ENCODE results near the gene TENT4A.

Gene TENT4A

GRCh38 chr5:6728011-6728794 lies 15.0 kb downstream of the TENT4A start:
- Histone ChIP-seq H3K23ac (ENCODE audit: low read length) (no peak overlapping the region), H3K9ac (ENCODE audit: low read length) (no peak overlapping the region)

GRCh38 chr5:6728795-6729183 lies 15.6 kb downstream of the TENT4A start:
- no peak overlapping the region for H2AK5ac ChIP-seq (ENCODE audit: low read length)
- no peak overlapping the region for H3K23ac ChIP-seq (ENCODE audit: low read length)
- no peak overlapping the region for H2BK12ac ChIP-seq (ENCODE audit: low read length)
- peaks cover 16 to 18% of the 10 kb centered on the region in 2 experiments for H3K36me3 ChIP-seq (ENCODE audit: control insufficient read depth in 1 of 2, insufficient read depth in 2 of 2, low read length in 2 of 2)
- H2BK5ac ChIP-seq (ENCODE audit: low read depth, low read length, poor library complexity) = no peak overlapping the region
- no peak for DNase-seq
- H3K4me1 ChIP-seq (ENCODE audit: control insufficient read depth in 1 of 2, insufficient read depth in 2 of 2, low read length in 2 of 2) = peaks cover 3 to 5% of the 10 kb centered on the region in 2 experiments
- H3K9me3 ChIP-seq (ENCODE audit: insufficient read depth, low read depth, low read length) = no peaks in the 10 kb centered on the region
- no peaks in the 10 kb centered on the region for H3K79me1 ChIP-seq (ENCODE audit: low read length)
- no peak overlapping the region for H2BK120ac ChIP-seq (ENCODE audit: insufficient read depth, low read length, poor library complexity)
- H3K18ac ChIP-seq (ENCODE audit: low read length) = no peak overlapping the region
- WGBS (ENCODE audit: extremely low coverage, insufficient coverage, insufficient read length) = no CpG with 5 or more reads among the region's 1 CpG
- no peak overlapping the region for H3K14ac ChIP-seq (ENCODE audit: low read length)
- no peak overlapping the region for H3K4me2 ChIP-seq (ENCODE audit: low read length)
- no peak overlapping the region for H2AFZ ChIP-seq (ENCODE audit: insufficient read depth, low read length, poor library complexity)
- no peak overlapping the region for H4K12ac ChIP-seq (ENCODE audit: low read depth, low read length)
- H3K27me3 ChIP-seq (ENCODE audit: insufficient read depth, low read length) = no peaks in the 10 kb centered on the region
- peaks cover 25% of the 10 kb centered on the region for H3K79me2 ChIP-seq (ENCODE audit: control insufficient read depth, insufficient read depth, low read length, poor library complexity)
- no peak overlapping the region for H3K9ac ChIP-seq (ENCODE audit: low read length)
- no peak overlapping the region for H3K27ac ChIP-seq (ENCODE audit: low read depth, low read length)
- H3K4ac ChIP-seq (ENCODE audit: low read depth, low read length) = no peak overlapping the region
- H4K91ac ChIP-seq (ENCODE audit: low read depth, low read length) = no peak overlapping the region
- no peak overlapping the region for H3K4me3 ChIP-seq (ENCODE audit: low read depth, low read length)
- no peak overlapping the region for H4K8ac ChIP-seq (ENCODE audit: low read depth, low read length)

More at GRCh38 chr5:6728011-6728794, 15.0 kb downstream of the TENT4A start:
- no peak overlapping the region for H2BK12ac ChIP-seq (ENCODE audit: low read length)
- peak in 1 of 2 donors; percentile 27 for DNase-seq
- no peak overlapping the region for H2BK5ac ChIP-seq (ENCODE audit: low read depth, low read length, poor library complexity)
- H3K36me3 ChIP-seq (ENCODE audit: control insufficient read depth in 1 of 2, insufficient read depth in 2 of 2, low read length in 2 of 2) = peaks cover 18 to 21% of the 10 kb centered on the region in 2 experiments
- no peaks in the 10 kb centered on the region for H3K79me1 ChIP-seq (ENCODE audit: low read length)
- no peak overlapping the region for H3K27ac ChIP-seq (ENCODE audit: low read depth, low read length)
- no CpG with 5 or more reads among the region's 17 CpGs for WGBS (ENCODE audit: extremely low coverage, insufficient coverage, insufficient read length)
- no peak overlapping the region for H2AK5ac ChIP-seq (ENCODE audit: low read length)
- no peak overlapping the region for H3K18ac ChIP-seq (ENCODE audit: low read length)
- no peak overlapping the region for H4K12ac ChIP-seq (ENCODE audit: low read depth, low read length)
- H3K9me3 ChIP-seq (ENCODE audit: insufficient read depth, low read depth, low read length) = no peaks in the 10 kb centered on the region
- H3K4me3 ChIP-seq (ENCODE audit: low read depth, low read length) = no peak overlapping the region
- H3K14ac ChIP-seq (ENCODE audit: low read length) = no peak overlapping the region
- H2AFZ ChIP-seq (ENCODE audit: insufficient read depth, low read length, poor library complexity) = no peak overlapping the region
- peaks cover 3 to 5% of the 10 kb centered on the region in 2 experiments for H3K4me1 ChIP-seq (ENCODE audit: control insufficient read depth in 1 of 2, insufficient read depth in 2 of 2, low read length in 2 of 2)
- peak overlapping the region; percentile 64 for H3K4ac ChIP-seq (ENCODE audit: low read depth, low read length)
- no peak overlapping the region for H4K8ac ChIP-seq (ENCODE audit: low read depth, low read length)
- H3K79me2 ChIP-seq (ENCODE audit: control insufficient read depth, insufficient read depth, low read length, poor library complexity) = peaks cover 31% of the 10 kb centered on the region
- H2BK120ac ChIP-seq (ENCODE audit: insufficient read depth, low read length, poor library complexity) = no peak overlapping the region
- H3K27me3 ChIP-seq (ENCODE audit: insufficient read depth, low read length) = no peaks in the 10 kb centered on the region
- no peak overlapping the region for H4K91ac ChIP-seq (ENCODE audit: low read depth, low read length)
- H3K4me2 ChIP-seq (ENCODE audit: low read length) = no peak overlapping the region

GRCh38 chr5:6729386-6730310 lies 16.4 kb downstream of the TENT4A start:
- Histone ChIP-seq H3K9me3 (ENCODE audit: insufficient read depth, low read depth, low read length) (no peaks in the 10 kb centered on the region), H2BK120ac (ENCODE audit: insufficient read depth, low read length, poor library complexity) (no peak overlapping the region), H3K4me3 (ENCODE audit: low read depth, low read length) (no peak overlapping the region), H4K12ac (ENCODE audit: low read depth, low read length) (no peak overlapping the region), H2BK12ac (ENCODE audit: low read length) (no peak overlapping the region), H3K27me3 (ENCODE audit: insufficient read depth, low read length) (no peaks in the 10 kb centered on the region), H3K4me1 (ENCODE audit: control insufficient read depth in 1 of 2, insufficient read depth in 2 of 2, low read length in 2 of 2) (peaks cover 3 to 5% of the 10 kb centered on the region in 2 experiments), H3K14ac (ENCODE audit: low read length) (no peak overlapping the region), H3K79me2 (ENCODE audit: control insufficient read depth, insufficient read depth, low read length, poor library complexity) (peaks cover 28% of the 10 kb centered on the region), H3K23ac (ENCODE audit: low read length) (no peak overlapping the region), H3K27ac (ENCODE audit: low read depth, low read length) (no peak overlapping the region), H3K79me1 (ENCODE audit: low read length) (no peaks in the 10 kb centered on the region), H4K8ac (ENCODE audit: low read depth, low read length) (no peak overlapping the region), H3K9ac (ENCODE audit: low read length) (no peak overlapping the region), H2BK5ac (ENCODE audit: low read depth, low read length, poor library complexity) (no peak overlapping the region), H3K18ac (ENCODE audit: low read length) (no peak overlapping the region), H3K4ac (ENCODE audit: low read depth, low read length) (peak overlapping the region; percentile 80), H2AFZ (ENCODE audit: insufficient read depth, low read length, poor library complexity) (no peak overlapping the region), H4K91ac (ENCODE audit: low read depth, low read length) (no peak overlapping the region), H3K36me3 (ENCODE audit: control insufficient read depth in 1 of 2, insufficient read depth in 2 of 2, low read length in 2 of 2) (peaks cover 18 to 19% of the 10 kb centered on the region in 2 experiments), H2AK5ac (ENCODE audit: low read length) (no peak overlapping the region), H3K4me2 (ENCODE audit: low read length) (no peak overlapping the region)
- no CpG with 5 or more reads among the region's 12 CpGs for WGBS (ENCODE audit: extremely low coverage, insufficient coverage, insufficient read length)
- DNase-seq = no peak

- no peak overlapping the region for H2BK120ac ChIP-seq (ENCODE audit: insufficient read depth, low read length, poor library complexity)
- H3K36me3 ChIP-seq (ENCODE audit: control insufficient read depth in 1 of 2, insufficient read depth in 2 of 2, low read length in 2 of 2) = peaks cover 15 to 18% of the 10 kb centered on the region in 2 experiments
- H4K8ac ChIP-seq (ENCODE audit: low read depth, low read length) = no peak overlapping the region
- H3K79me2 ChIP-seq (ENCODE audit: control insufficient read depth, insufficient read depth, low read length, poor library complexity) = peaks cover 28% of the 10 kb centered on the region
- WGBS (ENCODE audit: extremely low coverage, insufficient coverage, insufficient read length) = no CpG with 5 or more reads among the region's 8 CpGs
- no peaks in the 10 kb centered on the region for H3K27me3 ChIP-seq (ENCODE audit: insufficient read depth, low read length)
- no peak overlapping the region for H3K14ac ChIP-seq (ENCODE audit: low read length)
- H3K4me1 ChIP-seq (ENCODE audit: control insufficient read depth in 1 of 2, insufficient read depth in 2 of 2, low read length in 2 of 2) = peaks cover 3 to 5% of the 10 kb centered on the region in 2 experiments
- H3K9ac ChIP-seq (ENCODE audit: low read length) = no peak overlapping the region
- no peak for DNase-seq
- no peak overlapping the region for H2BK12ac ChIP-seq (ENCODE audit: low read length)
- H2AFZ ChIP-seq (ENCODE audit: insufficient read depth, low read length, poor library complexity) = no peak overlapping the region
- H3K4me3 ChIP-seq (ENCODE audit: low read depth, low read length) = no peak overlapping the region
- H3K79me1 ChIP-seq (ENCODE audit: low read length) = no peaks in the 10 kb centered on the region
- H2BK5ac ChIP-seq (ENCODE audit: low read depth, low read length, poor library complexity) = no peak overlapping the region
- no peak overlapping the region for H2AK5ac ChIP-seq (ENCODE audit: low read length)
- H3K4me2 ChIP-seq (ENCODE audit: low read length) = no peak overlapping the region
- H3K18ac ChIP-seq (ENCODE audit: low read length) = no peak overlapping the region
- H3K4ac ChIP-seq (ENCODE audit: low read depth, low read length) = peak overlapping the region; percentile 5
- H3K27ac ChIP-seq (ENCODE audit: low read depth, low read length) = no peak overlapping the region
- H3K23ac ChIP-seq (ENCODE audit: low read length) = no peak overlapping the region
- H3K9me3 ChIP-seq (ENCODE audit: insufficient read depth, low read depth, low read length) = no peaks in the 10 kb centered on the region
- H4K12ac ChIP-seq (ENCODE audit: low read depth, low read length) = no peak overlapping the region
- no peak overlapping the region for H4K91ac ChIP-seq (ENCODE audit: low read depth, low read length)
Measured at GRCh38 chr5:6730407-6730806, 17.2 kb downstream of the TENT4A start.
